ENCODE data around the gene KCND2.
"Not testable (repeated sequence)": the region's sequence is repeated elsewhere in the genome, so short reads cannot be mapped to it uniquely, and the experiment has no call there.

Gene KCND2

GRCh38 chr7:120272701-120273475 is at the start of gene KCND2:
Gene KCND2 (plus strand): TSS chr7:120273175.
- no peak for DNase-seq (ENCODE audit: low read depth)

GRCh38 chr7:120226188-120226587 is 46.8 kb upstream of the KCND2 start:
- no peak for DNase-seq (ENCODE audit: low read depth)

- DNase-seq (ENCODE audit: low read depth), result no peak
Observed at GRCh38 chr7:120227255-120227654, 45.7 kb upstream of the KCND2 start.

- no peak for DNase-seq (ENCODE audit: low read depth)
Observed at GRCh38 chr7:120229084-120229483, 43.9 kb upstream of the KCND2 start.

- DNase-seq (ENCODE audit: low read depth), result no peak
Observed at GRCh38 chr7:120233338-120233737, 39.6 kb upstream of the KCND2 start.

- not testable (repeated sequence) for DNase-seq (ENCODE audit: low read depth)
Observed at GRCh38 chr7:120240350-120240749, 32.6 kb upstream of the KCND2 start.

GRCh38 chr7:120241973-120242372 is 31.0 kb upstream of the KCND2 start:
- DNase-seq (ENCODE audit: low read depth), result no peak

- no peak for DNase-seq (ENCODE audit: low read depth)
Observed at GRCh38 chr7:120254845-120255244, 18.1 kb upstream of the KCND2 start.

GRCh38 chr7:120256344-120257070 is 16.5 kb upstream of the KCND2 start:
- no peak for DNase-seq (ENCODE audit: low read depth)

- peak; percentile 37 for DNase-seq (ENCODE audit: low read depth)
Observed at GRCh38 chr7:120259386-120259785, 13.6 kb upstream of the KCND2 start.

GRCh38 chr7:120260111-120260510 is 12.9 kb upstream of the KCND2 start:
- DNase-seq (ENCODE audit: low read depth), result no peak

- DNase-seq (ENCODE audit: low read depth), result no peak
Observed at GRCh38 chr7:120272261-120272660, 714 bp upstream of the KCND2 start.

GRCh38 chr7:120273476-120273975 is 551 bp downstream of the KCND2 start:
- DNase-seq (ENCODE audit: low read depth), result no peak

GRCh38 chr7:120274482-120274881 is 1.5 kb downstream of the KCND2 start:
- no peak for DNase-seq (ENCODE audit: low read depth)

GRCh38 chr7:120274899-120275298 is 1.9 kb downstream of the KCND2 start:
- no peak for DNase-seq (ENCODE audit: low read depth)

GRCh38 chr7:120276720-120277119 is 3.7 kb downstream of the KCND2 start:
- no peak for DNase-seq (ENCODE audit: low read depth)

- DNase-seq (ENCODE audit: low read depth), result no peak
Observed at GRCh38 chr7:120278773-120279172, 5.8 kb downstream of the KCND2 start.

- no peak for DNase-seq (ENCODE audit: low read depth)
Observed at GRCh38 chr7:120280743-120281142, 7.8 kb downstream of the KCND2 start.

- DNase-seq (ENCODE audit: low read depth), result no peak
Observed at GRCh38 chr7:120293027-120293426, 20.1 kb downstream of the KCND2 start.

- no peak for DNase-seq (ENCODE audit: low read depth)
Observed at GRCh38 chr7:120302190-120302589, 29.2 kb downstream of the KCND2 start.

GRCh38 chr7:120303105-120303504 is 30.1 kb downstream of the KCND2 start:
- DNase-seq (ENCODE audit: low read depth), result no peak

GRCh38 chr7:120304674-120305073 is 31.7 kb downstream of the KCND2 start:
- no peak for DNase-seq (ENCODE audit: low read depth)

GRCh38 chr7:120307991-120308545 is 35.1 kb downstream of the KCND2 start:
- DNase-seq (ENCODE audit: low read depth), result no peak
